ENCODE measurements around the gene LEKR1.

DNA sequence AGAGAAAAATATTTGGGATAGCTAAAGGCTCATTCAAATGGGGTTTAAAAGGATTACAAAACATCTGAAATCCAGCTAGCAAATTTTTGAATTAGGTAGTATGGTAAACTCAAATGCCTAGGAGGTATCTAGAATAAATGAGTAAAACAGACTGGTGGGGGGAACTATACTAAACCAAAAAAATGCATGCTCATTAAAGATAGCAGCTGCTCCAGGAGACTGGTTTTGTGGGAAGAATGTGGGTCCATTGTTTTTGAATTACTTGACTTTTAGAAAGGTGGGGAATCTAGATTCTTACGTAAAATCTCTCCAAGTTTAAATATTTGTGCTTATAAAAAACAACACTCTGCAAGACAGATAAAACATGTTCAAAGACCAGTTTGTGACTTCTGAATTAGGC is 73.8 kb downstream of the LEKR1 start:
- TF ChIP-seq, protein P1, sequence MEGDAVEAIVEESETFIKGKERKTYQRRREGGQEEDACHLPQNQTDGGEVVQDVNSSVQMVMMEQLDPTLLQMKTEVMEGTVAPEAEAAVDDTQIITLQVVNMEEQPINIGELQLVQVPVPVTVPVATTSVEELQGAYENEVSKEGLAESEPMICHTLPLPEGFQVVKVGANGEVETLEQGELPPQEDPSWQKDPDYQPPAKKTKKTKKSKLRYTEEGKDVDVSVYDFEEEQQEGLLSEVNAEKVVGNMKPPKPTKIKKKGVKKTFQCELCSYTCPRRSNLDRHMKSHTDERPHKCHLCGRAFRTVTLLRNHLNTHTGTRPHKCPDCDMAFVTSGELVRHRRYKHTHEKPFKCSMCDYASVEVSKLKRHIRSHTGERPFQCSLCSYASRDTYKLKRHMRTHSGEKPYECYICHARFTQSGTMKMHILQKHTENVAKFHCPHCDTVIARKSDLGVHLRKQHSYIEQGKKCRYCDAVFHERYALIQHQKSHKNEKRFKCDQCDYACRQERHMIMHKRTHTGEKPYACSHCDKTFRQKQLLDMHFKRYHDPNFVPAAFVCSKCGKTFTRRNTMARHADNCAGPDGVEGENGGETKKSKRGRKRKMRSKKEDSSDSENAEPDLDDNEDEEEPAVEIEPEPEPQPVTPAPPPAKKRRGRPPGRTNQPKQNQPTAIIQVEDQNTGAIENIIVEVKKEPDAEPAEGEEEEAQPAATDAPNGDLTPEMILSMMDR (IDR thresholded peaks at IDR 0.05), result no peak
- TF ChIP-seq ZFX (IDR thresholded peaks at IDR 0.05; ENCODE audit: borderline replicate concordance), result no peak

Measured in 22Rv1 (cell line).